Neural cell (in vitro differentiated cells): ENCODE results near the gene ZNF292. TPM values are rescaled to one million over a fixed set of nuclear protein-coding genes. Genes with fewer than 3 reads are reported as not detected.

Source experiments
- H2AFZ ChIP-seq: fragments of 200-600, 300-800 bp; sonication (generic), shearing (Covaris generic); 2 replicates; pipeline ENCODE4 v1.6.0; 2014; ENCODE audit warnings: low read depth, mild to moderate bottlenecking, antibody characterized with exemption, low read length, moderate library complexity
- H3F3A ChIP-seq: fragments of 200-600 bp; shearing (Covaris generic); 2 replicates; pipeline ENCODE4 v1.6.1; 2016; ENCODE audit warnings: mild to moderate bottlenecking, moderate library complexity, mixed read lengths, antibody characterized with exemption, low read length; ENCODE audit not compliant: insufficient read depth, poor library complexity, severe bottlenecking
- H3K27ac ChIP-seq: fragments of 200-600, 300-800 bp; sonication (generic), shearing (Covaris generic); 2 replicates; pipeline ENCODE4 v1.5.1; 2014; ENCODE audit warnings: mild to moderate bottlenecking, low read length, moderate library complexity
- H3K27me3 ChIP-seq: fragments of 300-800, 200-600 bp; sonication (generic), shearing (Covaris generic); 2 replicates; pipeline ENCODE4 v1.6.0; 2014; ENCODE audit warnings: mild to moderate bottlenecking, low read depth, low read length, moderate library complexity; ENCODE audit not compliant: insufficient read depth
- H3K36me3 ChIP-seq: fragments of 300-800, 200-600 bp; sonication (generic), shearing (Covaris generic); 2 replicates; pipeline ENCODE4 v1.5.1; 2014; ENCODE audit warnings: mild to moderate bottlenecking, antibody characterized with exemption, low read length, moderate library complexity; ENCODE audit not compliant: insufficient read depth
- H3K4me2 ChIP-seq: fragments of 300-800, 200-600 bp; sonication (generic), shearing (Covaris generic); 2 replicates; pipeline ENCODE4 v1.6.0; 2014; ENCODE audit warnings: mild to moderate bottlenecking, low read length
- H3K4me3 ChIP-seq: fragments of 300-800, 200-600 bp; sonication (generic), shearing (Covaris generic); 2 replicates; pipeline ENCODE4 v1.5.1; 2014; ENCODE audit warnings: mild to moderate bottlenecking, low read length, moderate library complexity
- H3K79me2 ChIP-seq: fragments of 200-600 bp; shearing (Covaris generic); replicated peaks from 2 replicates; pipeline ENCODE4 v1.6.0; 2014; ENCODE audit warnings: mild to moderate bottlenecking, low read length, moderate library complexity; ENCODE audit not compliant: insufficient read depth
- H3K9ac ChIP-seq: fragments of 300-800, 200-600 bp; sonication (generic), shearing (Covaris generic); 2 replicates; pipeline ENCODE4 v1.6.1; 2016; ENCODE audit warnings: mild to moderate bottlenecking, low read length, mixed read lengths
- H3K9me2 ChIP-seq: fragments of 200-600 bp; shearing (Covaris generic); 2 replicates; pipeline ENCODE4 v1.6.1; 2016; ENCODE audit warnings: mild to moderate bottlenecking, low read length, mixed read lengths; ENCODE audit not compliant: insufficient read depth
- H3K9me3 ChIP-seq: fragments of 200-600, 300-800 bp; sonication (generic), shearing (Covaris generic); 2 replicates; pipeline ENCODE4 v1.6.1; 2016; ENCODE audit warnings: mild to moderate bottlenecking, mixed run types, low read length, moderate library complexity, mixed read lengths
- H4K20me1 ChIP-seq: fragments of 200-600 bp; shearing (Covaris generic); 2 replicates; pipeline ENCODE4 v1.6.1; 2016; ENCODE audit warnings: mild to moderate bottlenecking, mixed run types; ENCODE audit not compliant: insufficient read depth
- CTCF ChIP-seq: fragments of 450-650 bp; IDR thresholded peaks from 2 replicates; pipeline ENCODE4 v1.5.1; 2014; ENCODE audit warnings: antibody characterized with exemption, mild to moderate bottlenecking, moderate library complexity; ENCODE audit not compliant: poor library complexity, severe bottlenecking
- EP300 ChIP-seq: fragments of 450-650 bp; conservative IDR thresholded peaks from 2 replicates; pipeline ENCODE4 v1.6.1; 2014; ENCODE audit warnings: antibody characterized with exemption, mild to moderate bottlenecking, moderate library complexity; ENCODE audit not compliant: poor library complexity, severe bottlenecking
- EZH2 ChIP-seq: fragments of 200-600, 300-800 bp; shearing (Covaris generic), sonication (generic); IDR thresholded peaks from 2 replicates; pipeline ENCODE4 v1.6.1; 2014; ENCODE audit warnings: antibody characterized with exemption, low read length, borderline replicate concordance, mild to moderate bottlenecking; ENCODE audit not compliant: insufficient read depth, poor library complexity, severe bottlenecking
- MXI1 ChIP-seq: fragments of 450-650 bp; conservative IDR thresholded peaks from 2 replicates; pipeline ENCODE4 v1.6.1; 2014; ENCODE audit warnings: antibody characterized with exemption, mild to moderate bottlenecking; ENCODE audit not compliant: poor library complexity, severe bottlenecking
- POLR2AphosphoS5 ChIP-seq: IDR thresholded peaks from 2 replicates; pipeline ENCODE4 v1.6.1; 2012
- RAD21 ChIP-seq: fragments of 450-650 bp; conservative IDR thresholded peaks from 2 replicates; pipeline ENCODE4 v1.6.1; 2014; ENCODE audit warnings: antibody characterized with exemption, mild to moderate bottlenecking, moderate library complexity
- REST ChIP-seq: IDR thresholded peaks from 2 replicates; pipeline ENCODE4 v1.6.1; 2012; ENCODE audit warnings: borderline replicate concordance
- SMC3 ChIP-seq: fragments of 450-650 bp; conservative IDR thresholded peaks from 2 replicates; pipeline ENCODE4 v1.6.1; 2014; ENCODE audit warnings: antibody characterized with exemption, mild to moderate bottlenecking, moderate library complexity; ENCODE audit not compliant: poor library complexity
- TAF1 ChIP-seq: IDR thresholded peaks from 2 replicates; pipeline ENCODE4 v1.6.1; 2012; ENCODE audit warnings: low read depth
- polyA plus RNA-seq: library from polyadenylated mRNA; depleted of rRNA; stranded (reverse); fragments of >200 nt; gene quantifications from 2 replicates; pipeline ENCODE4 v1.2.3, GENCODE V29; 2014

Gene ZNF292
- polyA plus RNA-seq, 1 donor from 2014 or later, result 29.8 TPM

DNA sequence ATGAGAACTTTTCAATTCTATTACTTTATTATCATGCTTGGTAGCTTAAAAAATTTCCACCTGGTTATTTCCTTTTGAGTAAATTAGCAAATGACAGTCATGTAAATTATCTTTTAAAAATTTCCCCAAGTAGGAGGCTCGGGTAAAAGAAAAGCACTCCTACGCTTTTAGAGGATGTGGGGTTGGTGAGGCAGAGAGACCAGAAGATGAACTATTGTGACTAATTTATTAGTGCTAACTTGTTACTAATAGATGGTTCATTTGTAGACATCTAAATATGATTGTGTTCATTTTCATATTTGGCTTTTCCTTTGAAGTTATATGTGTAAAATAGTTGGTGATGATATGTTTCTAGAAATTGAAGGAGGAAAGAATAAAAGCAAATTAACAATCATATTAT lies 27.0 kb downstream of the ZNF292 start:
- Histone ChIP-seq H3K27ac (no peak overlapping the region), H3K9ac (no peak overlapping the region), H3K36me3 (peaks cover 5% of the 10 kb centered on the region), H3K9me3 (no peaks in the 10 kb centered on the region), H3K4me2 (no peak overlapping the region), H3K9me2 (no peaks in the 10 kb centered on the region), H2AFZ (no peak overlapping the region), H3F3A (no peaks in the 10 kb centered on the region), H3K79me2 (peaks cover 97% of the 10 kb centered on the region), H4K20me1 (peaks cover 11% of the 10 kb centered on the region), H3K27me3 (no peaks in the 10 kb centered on the region), H3K4me3 (no peak overlapping the region)
- TF ChIP-seq REST (no peak), TAF1 (no peak), POLR2AphosphoS5 (no peak), EP300 (no peak), CTCF (no peak), EZH2 (no peak), RAD21 (no peak), MXI1 (no peak), SMC3 (no peak)

- Histone ChIP-seq H3K4me2 (no peak overlapping the region), H3K27me3 (no peaks in the 10 kb centered on the region), H3K9ac (no peak overlapping the region), H3K4me3 (no peak overlapping the region), H3K36me3 (peaks cover under 1% of the 10 kb centered on the region), H4K20me1 (peaks cover 11% of the 10 kb centered on the region), H3K27ac (no peak overlapping the region), H2AFZ (no peak overlapping the region), H3F3A (no peaks in the 10 kb centered on the region), H3K9me3 (no peaks in the 10 kb centered on the region), H3K79me2 (peaks cover 95% of the 10 kb centered on the region), H3K9me2 (no peaks in the 10 kb centered on the region)
- TF ChIP-seq MXI1 (no peak), RAD21 (no peak), TAF1 (no peak), SMC3 (no peak), EZH2 (no peak), EP300 (no peak), POLR2AphosphoS5 (no peak), CTCF (no peak), REST (no peak)
Observed at GRCh38 chr6:87182940-87183339, 27.6 kb downstream of the ZNF292 start.
